H9 (cell line): ENCODE data around the gene ASMTL. TPM values are rescaled to one million over a fixed set of nuclear protein-coding genes. Genes with fewer than 3 reads are reported as not detected.

Source experiments
- DNase-seq: peaks from one replicate; pipeline ENCODE4 v3.0.0-alpha.2; 2017
- H2AFZ ChIP-seq: one replicate; pipeline ENCODE4 v1.6.1; 2013; ENCODE audit warnings: mild to moderate bottlenecking, low read length, control low read depth, moderate library complexity
- H2AK5ac ChIP-seq: 2 replicates; pipeline ENCODE4 v1.6.1; 2013; ENCODE audit warnings: low read length, control low read depth, mixed read lengths; ENCODE audit not compliant: insufficient read length
- H2BK120ac ChIP-seq: one replicate; pipeline ENCODE4 v1.6.1; 2013; ENCODE audit warnings: low read depth, mild to moderate bottlenecking, low read length, control low read depth, inconsistent platforms; ENCODE audit not compliant: poor library complexity, severe bottlenecking
- H2BK12ac ChIP-seq: 2 replicates; pipeline ENCODE4 v1.6.1; 2013; ENCODE audit warnings: low read length, control low read depth, mixed read lengths, low read depth; ENCODE audit not compliant: insufficient read length
- H2BK15ac ChIP-seq: 2 replicates; pipeline ENCODE4 v1.6.1; 2013; ENCODE audit warnings: low read depth, low read length, control low read depth
- H2BK20ac ChIP-seq: one replicate; pipeline ENCODE4 v1.6.1; 2013; ENCODE audit warnings: low read depth, mild to moderate bottlenecking, low read length, control low read depth, inconsistent platforms; ENCODE audit not compliant: poor library complexity, severe bottlenecking
- H2BK5ac ChIP-seq: 2 replicates; pipeline ENCODE4 v1.6.1; 2013; ENCODE audit warnings: low read length, control low read depth, mixed read lengths; ENCODE audit not compliant: insufficient read length
- H3K14ac ChIP-seq: 2 replicates; pipeline ENCODE4 v1.6.1; 2013; ENCODE audit warnings: low read length, control low read depth; ENCODE audit not compliant: insufficient read depth
- H3K18ac ChIP-seq: 2 replicates; pipeline ENCODE4 v1.6.1; 2013; ENCODE audit warnings: low read depth, mild to moderate bottlenecking, mixed read lengths, low read length, control low read depth; ENCODE audit not compliant: insufficient read length
- H3K23ac ChIP-seq: 2 replicates; pipeline ENCODE4 v1.6.1; 2013; ENCODE audit warnings: low read length, control low read depth, mixed read lengths, low read depth; ENCODE audit not compliant: insufficient read length
- H3K23me2 ChIP-seq: 2 replicates; pipeline ENCODE4 v1.6.1; 2013; ENCODE audit warnings: low read depth, mild to moderate bottlenecking, mixed read lengths, low read length, control low read depth; ENCODE audit not compliant: insufficient read length, poor library complexity, severe bottlenecking
- H3K27ac ChIP-seq: 2 replicates; pipeline ENCODE4 v1.5.1; 2013; ENCODE audit warnings: low read length, control low read depth, mixed read lengths, low read depth; ENCODE audit not compliant: insufficient read length
- H3K27me3 ChIP-seq: 2 replicates; pipeline ENCODE4 v1.6.1; 2013; ENCODE audit warnings: low read length, control low read depth, inconsistent platforms; ENCODE audit not compliant: insufficient read depth
- H3K4ac ChIP-seq: 2 replicates; pipeline ENCODE4 v1.6.1; 2013; ENCODE audit warnings: low read depth, mild to moderate bottlenecking, control low read depth, inconsistent platforms, low read length, moderate library complexity
- H3K4me1 ChIP-seq: 2 replicates; pipeline ENCODE4 v1.6.1; 2013; ENCODE audit warnings: low read length, control low read depth, inconsistent platforms; ENCODE audit not compliant: insufficient read depth
- H3K4me2 ChIP-seq: 2 replicates; pipeline ENCODE4 v1.6.1; 2013; ENCODE audit warnings: low read length, control low read depth, mixed read lengths; ENCODE audit not compliant: insufficient read length, insufficient read depth
- H3K56ac ChIP-seq: 2 replicates; pipeline ENCODE4 v1.6.1; 2013; ENCODE audit warnings: low read depth, mild to moderate bottlenecking, mixed read lengths, low read length, control low read depth; ENCODE audit not compliant: insufficient read length
- H3K79me1 ChIP-seq: 2 replicates; pipeline ENCODE4 v1.6.1; 2013; ENCODE audit warnings: low read depth, mild to moderate bottlenecking, moderate library complexity, low read length, control low read depth, inconsistent platforms; ENCODE audit not compliant: insufficient read depth, poor library complexity, severe bottlenecking
- H3K79me2 ChIP-seq: 2 replicates; pipeline ENCODE4 v1.6.1; 2013; ENCODE audit warnings: low read length, control low read depth, inconsistent platforms; ENCODE audit not compliant: insufficient read depth
- H3K9ac ChIP-seq: 2 replicates; pipeline ENCODE4 v1.6.1; 2013; ENCODE audit warnings: low read length, control low read depth, mixed read lengths; ENCODE audit not compliant: insufficient read length; ENCODE audit errors: extremely low read depth
- H3K9me3 ChIP-seq: one replicate; pipeline ENCODE4 v1.6.1; 2013; ENCODE audit warnings: low read depth, low read length, inconsistent platforms; ENCODE audit not compliant: control insufficient read depth
- H3T11ph ChIP-seq: one replicate; pipeline ENCODE4 v1.6.1; 2013; ENCODE audit warnings: mild to moderate bottlenecking, low read length, control low read depth, inconsistent platforms
- H4K20me1 ChIP-seq: one replicate; pipeline ENCODE4 v1.6.1; 2013; ENCODE audit not compliant: control insufficient read depth, insufficient read length, insufficient read depth
- H4K5ac ChIP-seq: 2 replicates; pipeline ENCODE4 v1.6.1; 2013; ENCODE audit warnings: low read depth, mild to moderate bottlenecking, mixed read lengths, low read length, control low read depth; ENCODE audit not compliant: insufficient read length
- H4K8ac ChIP-seq: replicated peaks from 2 replicates; pipeline ENCODE4 v1.6.1; 2013; ENCODE audit warnings: low read length, control low read depth, mixed read lengths, low read depth; ENCODE audit not compliant: insufficient read length
- H4K91ac ChIP-seq: 2 replicates; pipeline ENCODE4 v1.6.1; 2013; ENCODE audit warnings: low read depth, mild to moderate bottlenecking, moderate library complexity, mixed read lengths, low read length, control low read depth; ENCODE audit not compliant: insufficient read length
- H3K27ac Mint-ChIP-seq, 3 experiments: 2 replicates in 2 of 3; 3 replicates in 1 of 3; pipeline ENCODE4 v1.8.0; 2020 to 2021; ENCODE audit warnings: mixed read lengths in 3 of 3, mild to moderate bottlenecking in 1 of 3, moderate library complexity in 1 of 3
- H3K27me3 Mint-ChIP-seq: 2 replicates; pipeline ENCODE4 v1.8.0; 2021; ENCODE audit warnings: low read depth, mild to moderate bottlenecking, moderate library complexity, mixed read lengths
- H3K36me3 Mint-ChIP-seq, 3 experiments: 2 replicates in 2 of 3; 3 replicates in 1 of 3; pipeline ENCODE4 v1.8.0; 2020 to 2021; ENCODE audit warnings: low read depth in 3 of 3, mixed read lengths in 3 of 3; ENCODE audit not compliant: insufficient read depth in 1 of 3
- H3K4me1 Mint-ChIP-seq, 2 experiments: 2 replicates each; pipeline ENCODE4 v1.8.0; 2020; ENCODE audit warnings: mixed read lengths in 2 of 2
- H3K4me3 Mint-ChIP-seq, 2 experiments: 2 replicates in 1 of 2; 3 replicates in 1 of 2; pipeline ENCODE4 v1.8.0; 2020 to 2021; ENCODE audit warnings: mild to moderate bottlenecking in 2 of 2, mixed read lengths in 2 of 2, moderate library complexity in 1 of 2
- H3K9me3 Mint-ChIP-seq, 2 experiments: 2 replicates in 1 of 2; 3 replicates in 1 of 2; pipeline ENCODE4 v1.8.0; 2020; ENCODE audit warnings: mild to moderate bottlenecking in 2 of 2, mixed read lengths in 2 of 2, moderate library complexity in 1 of 2
- CTCF ChIP-seq: fragments of 200-600 bp; sonication (generic); conservative IDR thresholded peaks from 3 replicates; pipeline ENCODE4 v1.8.0; 2021; ENCODE audit warnings: antibody characterized with exemption, mild to moderate bottlenecking
- WGBS: extraction: QIAGEN DNeasy Blood & Tissue Kit; methylation state at CpG from one replicate; pipeline ENCODE4 v1.1.7; 2013; ENCODE audit warnings: missing lambda C conversion rate, low lambda C conversion rate, mixed read lengths; ENCODE audit not compliant: insufficient read length; ENCODE audit errors: extremely low coverage; 5-methylcytosine and 5-hydroxymethylcytosine counted together
- total RNA-seq: library from RNA; stranded (reverse); gene quantifications from 2 replicates; pipeline ENCODE4 v1.2.1, GENCODE V29; 2021

ASMTL gene
- total RNA-seq, 1 experiment from 2014 or later = 59.8 TPM

- Histone ChIP-seq H3K27ac (no peak overlapping the region), H3K79me2 (no peaks in the 10 kb centered on the region), H2AFZ (no peak overlapping the region), H3K27me3 (no peaks in the 10 kb centered on the region; the same call in 1 of the 2 replicates), H2BK20ac (no peak overlapping the region), H3T11ph (no peak overlapping the region), H3K56ac (no peak overlapping the region), H4K5ac (no peak overlapping the region), H3K79me1 (no peaks in the 10 kb centered on the region), H2BK5ac (no peak overlapping the region), H2BK120ac (no peak overlapping the region), H4K20me1 (no peaks in the 10 kb centered on the region), H3K14ac (no peak overlapping the region; the same call in 1 of the 2 replicates), H2AK5ac (no peak overlapping the region), H3K18ac (no peak overlapping the region), H3K9me3 (no peaks in the 10 kb centered on the region), H2BK15ac (no peak overlapping the region), H3K23me2 (no peaks in the 10 kb centered on the region), H3K4me1 (no peaks in the 10 kb centered on the region), H3K4me2 (no peak overlapping the region), H3K23ac (no peak overlapping the region), H3K4ac (no peak overlapping the region), H2BK12ac (no peak overlapping the region), H4K91ac (no peak overlapping the region), H4K8ac (no peak overlapping the region), H3K9ac (no peak overlapping the region)
- TF ChIP-seq CTCF = no peak
- DNase-seq = peak; percentile 27
- H3K4me1 Mint-ChIP-seq = peaks cover 6% of the 10 kb centered on the region in 2 experiments
- no peaks in the 10 kb centered on the region for H3K36me3 Mint-ChIP-seq
- H3K9me3 Mint-ChIP-seq = no peaks in the 10 kb centered on the region; a peak in 1 of 5 replicates
- H3K4me3 Mint-ChIP-seq = no peak overlapping the region
- H3K27me3 Mint-ChIP-seq = peaks cover 8% of the 10 kb centered on the region
- no peak overlapping the region for H3K27ac Mint-ChIP-seq
- no CpG with 5 or more reads among the region's 36 CpGs for WGBS
Measured at GRCh38 chrX:1466232-1466661, 13.5 kb upstream of the ASMTL start.
